OCI-LY7 (cell line): ENCODE measurements around the gene PSG11. TPM values are rescaled to one million over a fixed set of nuclear protein-coding genes. Genes with fewer than 3 reads are reported as not detected.

ENCODE experiments used
- BruUV-seq: library from RNA; stranded (reverse); fragments of 400-500 nt; replicated peaks from 2 replicates; lab custom pipeline; 2021; lab: Mats Ljungman, UMichigan
- CTCF ChIA-PET: fragments of 300-600 bp; sonication (Branson Sonifier 250); formaldehyde crosslinking; loops from one replicate; lab custom pipeline; 2022; ENCODE audit warnings: antibody characterized with exemption; ENCODE audit not compliant: unreplicated experiment; lab: Charles Lee
- POLR2A ChIA-PET: fragments of 300-600 bp; sonication (Branson Sonifier 250); formaldehyde crosslinking; loops from one replicate; lab custom pipeline; 2022; ENCODE audit warnings: antibody characterized with exemption; lab: Charles Lee
- DNase-seq: peaks from one replicate; pipeline ENCODE4 v3.0.0-alpha.2; 2015; ENCODE audit warnings: low spot score
- H2AFZ ChIP-seq: fragments of 200-600 bp; sonication (generic), shearing (Covaris generic); 2 replicates; pipeline ENCODE4 v1.6.1; 2014; ENCODE audit warnings: mild to moderate bottlenecking, antibody characterized with exemption, low read length, moderate library complexity
- H3K27ac ChIP-seq: fragments of 200-600 bp; sonication (generic); 2 replicates; pipeline ENCODE4 v1.5.1; 2014; ENCODE audit warnings: mixed run types, low read depth, mild to moderate bottlenecking, moderate library complexity, low read length, inconsistent platforms; ENCODE audit not compliant: poor library complexity, severe bottlenecking
- H3K36me3 ChIP-seq: fragments of 200-600 bp; sonication (generic); 2 replicates; pipeline ENCODE4 v1.6.1; 2014; ENCODE audit warnings: mild to moderate bottlenecking, antibody characterized with exemption, low read length, moderate library complexity, mixed read lengths; ENCODE audit not compliant: insufficient read depth
- H3K4me1 ChIP-seq: fragments of 200-600 bp; sonication (generic); 2 replicates; pipeline ENCODE4 v1.5.1; 2014; ENCODE audit warnings: mild to moderate bottlenecking, low read length; ENCODE audit not compliant: insufficient read depth, poor library complexity, severe bottlenecking
- H3K4me2 ChIP-seq: fragments of 200-600 bp; sonication (generic); 2 replicates; pipeline ENCODE4 v1.6.1; 2014; ENCODE audit warnings: mild to moderate bottlenecking, low read length
- H3K4me3 ChIP-seq: fragments of 200-600 bp; sonication (generic); 2 replicates; pipeline ENCODE4 v1.5.1; 2014; ENCODE audit warnings: mild to moderate bottlenecking, low read depth, low read length; ENCODE audit not compliant: poor library complexity, severe bottlenecking
- H3K79me2 ChIP-seq: fragments of 200-600 bp; sonication (generic); 2 replicates; pipeline ENCODE4 v1.6.1; 2016; ENCODE audit warnings: low read depth, mild to moderate bottlenecking, low read length, moderate library complexity, mixed read lengths; ENCODE audit not compliant: insufficient read depth
- H3K9me2 ChIP-seq: fragments of 200-600 bp; sonication (generic); 2 replicates; pipeline ENCODE4 v1.6.1; 2016; ENCODE audit warnings: mild to moderate bottlenecking, low read length, mixed read lengths; ENCODE audit not compliant: insufficient read depth
- H3K9me3 ChIP-seq: fragments of 200-600 bp; sonication (generic); 2 replicates; pipeline ENCODE4 v1.6.1; 2014; ENCODE audit warnings: mild to moderate bottlenecking, mixed run types, low read length, mixed read lengths
- H4K20me1 ChIP-seq: fragments of 200-600 bp; sonication (generic); 2 replicates; pipeline ENCODE4 v1.6.1; 2014; ENCODE audit warnings: mild to moderate bottlenecking, antibody characterized with exemption, low read length, moderate library complexity, mixed read lengths; ENCODE audit not compliant: insufficient read depth
- EZH2phosphoT487 ChIP-seq: fragments of 200-600 bp; sonication (generic); IDR thresholded peaks from 2 replicates; pipeline ENCODE4 v1.6.1; 2018; ENCODE audit warnings: low read depth, borderline replicate concordance, mild to moderate bottlenecking, mixed run types, antibody characterized with exemption, low read length, moderate library complexity, mixed read lengths
- intact Hi-C: fragments of 100-400 bp; cut with micrococcal nuclease; formaldehyde crosslinking; loops from one replicate; pipeline ENCODE4 v1.10.0; 2022; ENCODE audit not compliant: unreplicated experiment
- total RNA-seq, 2 experiments: library from RNA; depleted of rRNA in 1 of 2; stranded (reverse); fragments of >200 nt in 1 of 2; shearing (Covaris generic) in 1 of 2; gene quantifications; 2 replicates each; pipeline ENCODE4 v1.2.3, GENCODE V29; 2014 to 2022
- TF ChIP-seq, protein P1 (sequence below): fragments of 200-600 bp; sonication (generic); conservative IDR thresholded peaks from 2 replicates; pipeline ENCODE4 v1.5.1; 2014; ENCODE audit warnings: mild to moderate bottlenecking, antibody characterized with exemption, low read length, moderate library complexity, mixed read lengths

The PSG11 gene
- total RNA-seq, 2 experiments from 2014 or later = not detected

DNA sequence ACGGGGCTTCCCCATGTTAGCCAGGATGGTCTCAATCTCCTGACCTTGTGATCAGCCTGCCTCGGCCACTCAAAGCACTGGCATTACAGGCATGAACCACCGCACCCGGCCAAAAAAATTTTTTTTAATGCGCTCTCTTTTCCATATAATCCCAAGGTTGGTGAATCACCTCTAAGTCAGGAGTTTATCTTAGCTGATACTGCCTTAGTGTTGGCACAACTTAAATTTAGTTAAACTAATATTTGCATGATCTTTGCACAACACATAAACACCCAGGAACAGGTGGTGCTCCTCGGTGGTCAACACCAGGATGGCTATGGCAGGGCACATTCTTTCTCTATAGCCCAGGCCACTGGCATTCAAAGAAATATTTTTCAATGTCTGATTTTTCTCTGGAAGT is 65.2 kb downstream of the PSG11 start:
- Histone ChIP-seq H3K27ac (no peak overlapping the region), H2AFZ (no peak overlapping the region), H3K9me3 (no peaks in the 10 kb centered on the region), H3K4me1 (no peaks in the 10 kb centered on the region), H3K79me2 (no peaks in the 10 kb centered on the region), H3K36me3 (no peaks in the 10 kb centered on the region), H3K4me2 (no peak overlapping the region), H3K4me3 (no peak overlapping the region), H4K20me1 (no peaks in the 10 kb centered on the region), H3K9me2 (no peaks in the 10 kb centered on the region)
- CTCF ChIA-PET = no interaction called here
- no TSS peak for BruUV-seq
- TF ChIP-seq, protein P1, sequence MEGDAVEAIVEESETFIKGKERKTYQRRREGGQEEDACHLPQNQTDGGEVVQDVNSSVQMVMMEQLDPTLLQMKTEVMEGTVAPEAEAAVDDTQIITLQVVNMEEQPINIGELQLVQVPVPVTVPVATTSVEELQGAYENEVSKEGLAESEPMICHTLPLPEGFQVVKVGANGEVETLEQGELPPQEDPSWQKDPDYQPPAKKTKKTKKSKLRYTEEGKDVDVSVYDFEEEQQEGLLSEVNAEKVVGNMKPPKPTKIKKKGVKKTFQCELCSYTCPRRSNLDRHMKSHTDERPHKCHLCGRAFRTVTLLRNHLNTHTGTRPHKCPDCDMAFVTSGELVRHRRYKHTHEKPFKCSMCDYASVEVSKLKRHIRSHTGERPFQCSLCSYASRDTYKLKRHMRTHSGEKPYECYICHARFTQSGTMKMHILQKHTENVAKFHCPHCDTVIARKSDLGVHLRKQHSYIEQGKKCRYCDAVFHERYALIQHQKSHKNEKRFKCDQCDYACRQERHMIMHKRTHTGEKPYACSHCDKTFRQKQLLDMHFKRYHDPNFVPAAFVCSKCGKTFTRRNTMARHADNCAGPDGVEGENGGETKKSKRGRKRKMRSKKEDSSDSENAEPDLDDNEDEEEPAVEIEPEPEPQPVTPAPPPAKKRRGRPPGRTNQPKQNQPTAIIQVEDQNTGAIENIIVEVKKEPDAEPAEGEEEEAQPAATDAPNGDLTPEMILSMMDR = no peak
- TF ChIP-seq EZH2phosphoT487 = no peak
- POLR2A ChIA-PET = no interaction called here
- no peak for DNase-seq
- intact Hi-C loops = no loop called here

Other genes starting within 250 kb of the PSG11 start
- not detected in 2 replicates for gene PSG1, start 146.8 kb downstream of the PSG11 start, total RNA-seq (2014; rRNA removed; shearing (Covaris generic))
- gene PSG1, start 146.8 kb downstream of the PSG11 start, total RNA-seq (2022) = not detected in 2 replicates
- gene PSG6, start 108.6 kb downstream of the PSG11 start, total RNA-seq (2014; rRNA removed; shearing (Covaris generic)) = 0.06 and 0.13 TPM in 2 replicates
- gene PSG6, start 108.6 kb downstream of the PSG11 start, total RNA-seq (2022) = not detected in 2 replicates
- not detected in 2 replicates for gene PSG7, start 89.3 kb downstream of the PSG11 start, total RNA-seq (2014; rRNA removed; shearing (Covaris generic))
- not detected in 2 replicates for gene PSG7, start 89.3 kb downstream of the PSG11 start, total RNA-seq (2022)
- not detected in 2 replicates for gene PSG2, start 56.2 kb upstream of the PSG11 start, total RNA-seq (2014; rRNA removed; shearing (Covaris generic))
- gene PSG2, start 56.2 kb upstream of the PSG11 start, total RNA-seq (2022) = not detected in 2 replicates
- not detected in 2 replicates for gene PSG5, start 160.1 kb upstream of the PSG11 start, total RNA-seq (2014; rRNA removed; shearing (Covaris generic))
- not detected in 2 replicates for gene PSG5, start 160.1 kb upstream of the PSG11 start, total RNA-seq (2022)
- not detected in 2 replicates for gene PSG4, start 179.2 kb upstream of the PSG11 start, total RNA-seq (2014; rRNA removed; shearing (Covaris generic))
- not detected in 2 replicates for gene PSG4, start 179.2 kb upstream of the PSG11 start, total RNA-seq (2022)
- not detected in 2 replicates for gene PSG9, start 243.1 kb upstream of the PSG11 start, total RNA-seq (2014; rRNA removed; shearing (Covaris generic))
- not detected in 2 replicates for gene PSG9, start 243.1 kb upstream of the PSG11 start, total RNA-seq (2022)